ENCODE results near the gene NUBP1.

The NUBP1 gene

GRCh38 chr16:10806698-10807097, 63.1 kb downstream of the NUBP1 start:
- no peak for DNase-seq (ENCODE audit: low spot score)

- DNase-seq (ENCODE audit: low spot score) = no peak
These were observed 64.6 kb downstream of the NUBP1 start for GRCh38 chr16:10808218-10808617.

- DNase-seq (ENCODE audit: low spot score) = no peak
These were observed 65.2 kb downstream of the NUBP1 start for GRCh38 chr16:10808850-10809249.

DNA sequence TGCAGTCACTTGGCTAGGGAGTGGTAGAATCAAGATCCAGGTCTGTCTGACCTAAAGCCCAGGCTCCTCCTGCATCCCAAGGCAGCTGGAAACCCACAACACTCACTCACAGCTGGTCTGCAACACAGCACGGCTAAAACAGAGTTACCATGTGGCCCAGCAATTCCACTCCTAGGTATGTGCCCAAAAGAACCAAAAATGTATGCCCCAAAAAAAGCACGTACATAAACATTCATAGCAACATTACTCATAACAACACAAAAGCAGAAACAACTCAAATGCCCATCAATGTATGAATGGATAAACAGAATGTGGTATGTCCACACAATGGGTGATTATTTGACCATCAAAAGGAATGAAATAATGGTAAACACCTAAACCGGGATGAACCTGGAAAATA, 66.1 kb downstream of the NUBP1 start:
- DNase-seq (ENCODE audit: low spot score) = no peak

DNA sequence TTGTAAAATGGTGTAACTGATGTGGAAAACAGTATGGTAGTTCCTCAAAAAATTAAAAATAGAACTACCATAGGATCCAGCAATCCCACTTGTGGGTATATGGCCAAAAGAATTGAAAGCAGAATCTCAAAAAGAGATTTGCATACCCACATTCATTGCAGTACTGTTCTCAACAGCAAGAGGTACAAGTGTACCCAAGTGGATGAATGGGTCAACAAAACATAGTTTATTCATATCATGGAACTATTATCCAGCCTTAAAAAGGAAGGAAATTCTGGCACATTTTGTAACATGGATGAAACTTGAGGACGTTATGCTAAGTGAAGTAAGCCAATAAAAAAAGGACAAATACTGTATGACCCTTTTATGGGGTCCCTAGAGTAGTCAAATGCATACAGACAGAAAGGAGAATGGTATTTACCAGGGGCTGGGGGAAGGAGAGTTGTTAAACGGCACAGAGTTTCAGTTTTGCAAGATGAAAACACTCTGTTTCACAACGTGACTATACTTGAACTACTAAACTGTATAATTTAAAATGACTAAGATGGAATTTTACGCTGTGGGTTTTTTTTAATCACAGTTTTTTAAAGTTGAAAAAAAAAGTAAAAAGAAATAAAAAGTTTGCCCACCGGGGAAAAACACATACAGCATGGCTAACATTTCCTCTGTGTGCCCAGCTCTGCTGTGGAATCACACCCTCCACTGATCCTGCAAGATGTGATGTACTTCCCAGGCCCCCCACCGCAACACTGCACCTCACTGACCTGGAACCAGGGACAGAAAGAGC, 68.9 kb downstream of the NUBP1 start:
- DNase-seq (ENCODE audit: low spot score) = no peak

- DNase-seq (ENCODE audit: low spot score) = no peak
These were observed 69.4 kb downstream of the NUBP1 start for GRCh38 chr16:10813099-10813455.

GRCh38 chr16:10817514-10817913, 73.9 kb downstream of the NUBP1 start:
- DNase-seq (ENCODE audit: low spot score) = no peak

- no peak for DNase-seq (ENCODE audit: low spot score)
These were observed 74.6 kb downstream of the NUBP1 start, which contains the start of gene TVP23A for GRCh38 chr16:10817963-10818941. Gene TVP23A (minus strand): TSS chr16:10818794. CDS start chr16:10818493, 301 bp downstream.
